HTERT RPE-1 (cell line): ENCODE measurements around the gene CELF4.

Source experiments
- in situ Hi-C: fragments of 300-500 bp; cut with MboI; formaldehyde crosslinking; loops from 4 replicates; pipeline ENCODE4 v1.14.3; 2020; ENCODE audit warnings: low sequenced_read_pairs

Gene CELF4

DNA sequence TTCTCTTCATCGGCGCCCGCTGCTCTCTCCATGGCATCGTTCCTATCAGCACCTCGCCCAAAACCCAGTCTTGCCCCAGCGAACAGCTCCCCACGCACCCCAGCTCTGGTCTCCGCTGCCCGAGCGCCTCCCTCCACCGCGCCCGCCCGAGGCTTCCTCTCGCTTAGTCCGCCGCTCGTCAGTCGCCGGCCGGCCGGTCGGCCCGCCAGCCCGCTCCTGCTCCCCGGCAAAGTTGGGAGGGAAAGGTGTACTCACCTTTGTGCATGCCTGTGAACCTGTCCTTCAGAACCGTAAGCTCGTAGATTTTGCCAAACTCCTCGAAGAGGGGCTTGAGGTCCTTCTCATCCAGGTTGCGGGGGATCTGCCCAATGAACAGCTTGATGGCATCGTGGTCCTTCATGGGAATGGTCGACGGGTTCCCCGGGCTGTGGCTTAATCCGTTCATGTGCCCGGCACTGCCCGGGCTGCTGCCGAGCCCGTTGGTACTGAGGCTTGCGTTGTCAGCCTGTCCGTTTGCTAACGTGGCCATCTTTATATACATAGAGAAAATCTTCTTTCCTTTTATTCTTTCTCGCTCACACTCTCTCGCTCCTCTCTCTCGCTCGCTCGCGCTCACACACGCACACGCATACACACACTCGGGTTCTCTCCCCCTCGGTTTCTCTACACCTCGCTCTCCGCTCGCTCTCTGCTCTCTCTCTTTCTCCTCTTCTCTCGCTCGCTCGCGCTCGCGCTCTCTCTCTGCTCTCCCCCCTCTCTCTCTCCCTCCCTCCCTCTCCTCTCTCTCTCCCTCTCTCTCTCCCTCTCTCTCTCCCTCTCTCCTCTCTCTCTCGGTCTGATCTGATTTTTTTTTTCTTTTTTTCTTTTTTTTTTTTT lies at the start of gene CELF4:
Gene CELF4 (minus strand): TSS at position 698 of the 876 bp plus-strand sequence.
- in situ Hi-C loops: no loop called here

DNA sequence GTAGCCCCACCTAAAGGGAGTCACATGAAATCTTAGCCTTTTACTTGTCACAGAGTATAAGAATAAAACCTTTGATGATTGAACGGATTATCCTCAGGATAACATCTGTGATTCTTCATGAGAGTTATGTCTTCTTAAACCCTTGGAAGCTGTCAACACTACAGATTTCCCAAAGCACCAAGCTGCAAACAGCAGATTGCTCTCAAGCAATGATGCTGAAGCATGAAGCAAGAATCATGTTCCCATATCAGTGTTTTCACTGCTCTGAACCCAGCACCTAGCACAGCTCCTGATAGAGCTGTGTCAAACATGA lies 47.6 kb upstream of the CELF4 start:
- in situ Hi-C loops: no loop called here

- in situ Hi-C loops: no loop called here
These were observed 47.1 kb upstream of the CELF4 start for GRCh38 chr18:37612524-37613252.

- in situ Hi-C loops: no loop called here
These were observed 46.1 kb upstream of the CELF4 start for GRCh38 chr18:37611614-37612279.

GRCh38 chr18:37608876-37609275 lies 43.3 kb upstream of the CELF4 start:
- in situ Hi-C loops: no loop called here

DNA sequence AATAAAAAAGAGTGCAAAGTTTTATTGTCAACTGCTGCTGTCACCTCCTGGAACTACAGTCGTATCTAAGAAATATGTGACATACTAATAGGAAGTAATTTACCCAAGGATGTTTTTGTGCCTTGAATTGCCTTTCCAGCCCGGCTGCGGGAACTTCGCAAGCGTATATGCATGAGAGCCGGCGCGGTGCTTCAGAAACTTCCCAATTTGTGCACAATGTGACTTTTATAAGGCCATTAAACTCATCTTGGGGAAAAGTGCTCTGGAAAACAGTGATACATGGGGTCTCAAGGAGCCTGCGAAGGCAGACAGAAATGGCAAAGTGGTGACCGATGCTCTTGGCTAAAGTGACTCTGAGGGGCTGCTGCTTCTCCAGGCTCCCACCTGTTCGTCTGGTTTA lies 41.7 kb upstream of the CELF4 start:
- in situ Hi-C loops: no loop called here

DNA sequence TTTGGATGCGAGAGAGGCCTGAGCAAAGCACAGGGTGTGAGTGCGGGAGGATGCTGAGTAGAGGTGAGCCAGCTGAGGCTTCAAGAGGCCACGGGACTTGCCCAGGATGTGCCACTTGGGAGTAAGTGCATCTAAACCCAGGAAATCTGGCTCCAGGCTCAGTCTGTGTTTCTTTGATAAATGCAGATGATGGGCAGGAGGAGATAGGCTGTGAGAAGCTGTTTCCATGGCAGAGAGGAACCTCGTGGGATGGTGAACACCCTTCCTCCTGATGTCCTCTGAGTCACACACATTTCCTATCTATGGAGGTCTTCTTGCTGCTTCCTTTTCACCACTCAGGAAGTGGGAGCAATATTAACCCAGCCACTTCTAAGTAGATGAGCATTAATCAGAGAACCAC lies 38.4 kb upstream of the CELF4 start:
- in situ Hi-C loops: no loop called here

GRCh38 chr18:37598966-37599896 lies 33.6 kb upstream of the CELF4 start:
- in situ Hi-C loops: no loop called here

DNA sequence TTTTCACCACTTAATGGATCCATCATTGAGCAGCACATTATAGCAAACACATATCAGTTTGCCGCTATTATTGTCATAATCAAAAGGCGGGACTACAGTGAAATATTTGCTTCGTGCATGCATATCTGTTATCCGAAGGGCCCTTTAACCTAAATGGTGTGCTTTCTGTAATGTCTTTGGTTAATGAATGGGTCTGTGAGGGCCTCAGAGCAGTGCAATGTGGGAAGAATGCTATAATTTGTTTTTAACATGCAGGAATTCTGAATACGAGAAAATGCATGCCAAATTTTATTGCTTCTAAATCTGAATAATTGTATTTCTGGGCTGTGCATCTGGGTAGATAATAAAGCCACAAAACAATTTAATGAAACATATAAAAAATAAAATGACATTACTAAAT lies 32.8 kb upstream of the CELF4 start:
- in situ Hi-C loops: no loop called here

DNA sequence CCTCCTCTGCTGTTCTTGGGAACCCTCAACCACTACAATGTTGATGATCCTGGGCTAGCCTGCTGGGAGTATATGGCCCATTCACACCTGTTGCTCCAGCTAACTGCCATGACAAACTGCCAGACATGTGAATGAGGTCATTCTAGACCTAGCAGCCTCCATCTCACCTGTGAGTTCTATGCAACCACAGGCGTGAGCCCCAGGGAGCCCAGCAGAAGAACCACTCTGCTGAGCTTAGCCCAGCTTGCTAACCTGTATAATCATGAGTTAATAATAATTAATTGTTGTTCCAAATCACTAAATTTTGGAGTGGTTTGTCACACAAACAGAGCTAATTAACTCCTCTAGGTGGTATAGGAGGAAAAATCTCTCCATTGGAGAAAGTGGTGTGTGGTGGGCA lies 24.7 kb upstream of the CELF4 start:
- in situ Hi-C loops: no loop called here

GRCh38 chr18:37588289-37588688 lies 22.7 kb upstream of the CELF4 start:
- in situ Hi-C loops: no loop called here

GRCh38 chr18:37586656-37587225 lies 21.1 kb upstream of the CELF4 start:
- in situ Hi-C loops: no loop called here

- in situ Hi-C loops: no loop called here
These were observed 19.5 kb upstream of the CELF4 start for GRCh38 chr18:37584952-37585695.

GRCh38 chr18:37584217-37584616 lies 18.6 kb upstream of the CELF4 start:
- in situ Hi-C loops: no loop called here

DNA sequence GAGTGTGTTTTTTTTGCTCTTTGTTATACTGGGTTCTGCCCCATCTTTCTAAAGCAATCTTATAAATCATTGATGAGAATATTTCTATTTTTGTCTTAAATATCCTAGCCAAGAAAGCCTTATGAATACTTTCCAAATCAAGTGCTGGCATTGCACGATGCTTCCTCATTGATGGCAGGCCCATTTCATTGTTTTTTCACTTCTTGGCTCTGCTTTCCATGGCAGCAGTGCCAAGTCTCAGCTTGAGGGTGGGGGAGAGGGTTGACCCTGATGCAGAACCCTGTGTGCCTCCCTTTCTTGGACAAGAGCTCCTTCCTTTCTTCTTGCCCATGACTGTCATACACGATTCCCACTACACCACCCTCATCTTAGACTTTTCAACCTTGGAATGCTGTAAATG lies 16.7 kb upstream of the CELF4 start:
- in situ Hi-C loops: no loop called here

- in situ Hi-C loops: no loop called here
These were observed 13.4 kb upstream of the CELF4 start for GRCh38 chr18:37578886-37579513.

DNA sequence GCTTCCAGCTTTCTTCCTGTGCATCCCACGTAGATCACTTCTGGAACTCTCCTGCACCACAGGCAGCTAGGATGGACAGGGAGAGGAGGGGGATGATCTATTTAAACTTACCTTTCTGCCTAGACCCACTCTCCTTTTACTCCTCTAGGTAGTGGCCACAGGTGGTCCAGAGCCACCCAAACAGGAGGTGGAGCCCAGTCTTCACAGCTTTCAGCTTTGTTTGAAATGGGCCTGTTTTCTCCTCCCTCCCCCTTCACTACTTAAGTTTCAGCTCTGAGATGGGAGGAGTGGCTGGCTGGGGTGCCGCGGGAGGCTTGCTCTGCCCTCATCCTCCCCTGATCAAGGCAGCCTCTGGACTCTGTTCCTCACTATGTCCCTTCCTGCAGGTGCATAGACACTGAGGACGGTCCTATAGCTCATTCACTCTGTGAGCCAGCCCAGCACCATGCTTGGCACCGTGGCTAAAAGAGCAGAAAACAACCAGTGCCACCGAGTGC lies 12.6 kb upstream of the CELF4 start:
- in situ Hi-C loops: no loop called here

DNA sequence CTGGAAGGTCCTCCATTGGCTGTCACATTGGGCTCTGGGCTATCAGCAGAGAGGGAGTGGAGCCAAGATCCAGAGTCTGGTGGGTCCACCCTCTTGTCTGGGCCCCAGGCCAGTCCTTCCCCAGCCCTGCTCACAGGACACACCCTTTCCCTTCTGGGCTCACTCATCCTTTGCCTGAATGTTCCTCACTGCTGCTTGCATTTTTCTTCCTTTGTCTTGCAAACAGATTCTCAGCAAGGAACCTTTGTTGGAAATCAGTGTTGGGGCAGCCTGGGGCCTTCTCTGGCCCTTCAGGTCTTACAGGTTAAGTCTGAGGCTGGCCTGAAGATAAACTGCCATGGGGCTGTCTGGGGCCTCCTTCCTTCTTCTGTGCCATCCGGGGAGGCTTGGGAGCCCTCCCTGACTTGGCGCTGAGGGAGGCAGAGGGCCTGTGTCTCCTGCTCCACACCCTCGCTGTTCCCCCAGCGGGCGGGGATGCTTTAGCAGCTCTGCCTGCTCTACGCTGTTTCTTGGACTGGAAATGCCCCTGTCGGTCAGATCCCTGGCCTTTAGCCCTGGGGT lies 11.5 kb upstream of the CELF4 start:
- in situ Hi-C loops: no loop called here

- in situ Hi-C loops: no loop called here
These were observed 10.0 kb upstream of the CELF4 start for GRCh38 chr18:37575646-37576045.
